GM19025 (cell line): Measurements from ENCODE around the gene SLC16A7.

Experiments used
- ATAC-seq: cut with Tn5 transposase; IDR thresholded peaks from one replicate; pipeline ENCODE4 v1.9.1; 2021; ENCODE audit warnings: mild to moderate bottlenecking, low read depth, moderate library complexity; ENCODE audit not compliant: unreplicated experiment

Gene SLC16A7

GRCh38 chr12:59664495-59664894 lies 68.7 kb downstream of the SLC16A7 start:
- ATAC-seq = no peak

- ATAC-seq = no peak
Observed at GRCh38 chr12:59665701-59666100, 69.9 kb downstream of the SLC16A7 start.

- no peak for ATAC-seq
Observed at GRCh38 chr12:59668674-59669073, 72.8 kb downstream of the SLC16A7 start.

GRCh38 chr12:59672273-59672672 lies 76.4 kb downstream of the SLC16A7 start:
- ATAC-seq = no peak

- ATAC-seq = no peak
Observed at GRCh38 chr12:59675461-59675860, 79.6 kb downstream of the SLC16A7 start.

- ATAC-seq = no peak
Observed at GRCh38 chr12:59677857-59678256, 82.0 kb downstream of the SLC16A7 start.

- no peak for ATAC-seq
Observed at GRCh38 chr12:59678759-59679411, 83.1 kb downstream of the SLC16A7 start.

GRCh38 chr12:59689776-59690175 lies 93.9 kb downstream of the SLC16A7 start:
- no peak for ATAC-seq

GRCh38 chr12:59695379-59695778 lies 99.5 kb downstream of the SLC16A7 start:
- ATAC-seq = no peak

- no peak for ATAC-seq
Observed at GRCh38 chr12:59698600-59698999, 102.8 kb downstream of the SLC16A7 start.

GRCh38 chr12:59699421-59700152 lies 103.8 kb downstream of the SLC16A7 start:
- no peak for ATAC-seq

GRCh38 chr12:59700153-59700450 lies 104.3 kb downstream of the SLC16A7 start:
- no peak for ATAC-seq

GRCh38 chr12:59708064-59708463 lies 112.2 kb downstream of the SLC16A7 start:
- ATAC-seq = no peak

- ATAC-seq = no peak
Observed at GRCh38 chr12:59708484-59708883, 112.7 kb downstream of the SLC16A7 start.

GRCh38 chr12:59710004-59710628 lies 114.3 kb downstream of the SLC16A7 start:
- ATAC-seq = no peak

GRCh38 chr12:59710964-59711363 lies 115.1 kb downstream of the SLC16A7 start:
- no peak for ATAC-seq

GRCh38 chr12:59715434-59715833 lies 119.6 kb downstream of the SLC16A7 start:
- ATAC-seq = no peak

- ATAC-seq = no peak
Observed at GRCh38 chr12:59716043-59716442, 120.2 kb downstream of the SLC16A7 start.

GRCh38 chr12:59717436-59717835 lies 121.6 kb downstream of the SLC16A7 start:
- no peak for ATAC-seq

- no peak for ATAC-seq
Observed at GRCh38 chr12:59719701-59720100, 123.9 kb downstream of the SLC16A7 start.

GRCh38 chr12:59723520-59723919 lies 127.7 kb downstream of the SLC16A7 start:
- ATAC-seq = no peak
